IPS-15b (cell line): Measurements from ENCODE around the gene RUFY1.

Experiments used
- H3K27me3 ChIP-seq: one replicate; pipeline ENCODE4 v1.6.1; 2013; ENCODE audit warnings: low read length; ENCODE audit not compliant: control insufficient read depth, insufficient read depth
- H3K36me3 ChIP-seq: one replicate; pipeline ENCODE4 v1.6.1; 2013; ENCODE audit warnings: low read length; ENCODE audit not compliant: control insufficient read depth, insufficient read depth
- H3K4me1 ChIP-seq: one replicate; pipeline ENCODE4 v1.6.1; 2013; ENCODE audit warnings: mild to moderate bottlenecking, low read length; ENCODE audit not compliant: control insufficient read depth, insufficient read depth
- H3K4me3 ChIP-seq: one replicate; pipeline ENCODE4 v1.5.1; 2013; ENCODE audit warnings: low read depth, low read length
- H3K9ac ChIP-seq: one replicate; pipeline ENCODE4 v1.6.1; 2013; ENCODE audit warnings: low read depth, mild to moderate bottlenecking, low read length
- H3K9me3 ChIP-seq: one replicate; pipeline ENCODE4 v1.6.1; 2013; ENCODE audit warnings: mild to moderate bottlenecking, low read length; ENCODE audit not compliant: control insufficient read depth, insufficient read depth

RUFY1 gene

GRCh38 chr5:179588166-179588565, 37.8 kb downstream of the RUFY1 start:
- Histone ChIP-seq H3K9me3 (no peaks in the 10 kb centered on the region), H3K4me3 (no peak overlapping the region), H3K27me3 (no peaks in the 10 kb centered on the region), H3K9ac (no peak overlapping the region), H3K36me3 (peaks cover 20% of the 10 kb centered on the region), H3K4me1 (no peaks in the 10 kb centered on the region)

GRCh38 chr5:179595916-179596315, 45.6 kb downstream of the RUFY1 start:
- Histone ChIP-seq H3K27me3 (no peaks in the 10 kb centered on the region), H3K9ac (no peak overlapping the region), H3K36me3 (peaks cover 46% of the 10 kb centered on the region), H3K4me1 (no peaks in the 10 kb centered on the region), H3K4me3 (no peak overlapping the region), H3K9me3 (no peaks in the 10 kb centered on the region)

- Histone ChIP-seq H3K4me1 (no peaks in the 10 kb centered on the region), H3K36me3 (peaks cover 46% of the 10 kb centered on the region), H3K9me3 (no peaks in the 10 kb centered on the region), H3K4me3 (no peak overlapping the region), H3K9ac (no peak overlapping the region), H3K27me3 (no peaks in the 10 kb centered on the region)
Observed at GRCh38 chr5:179596421-179596820, 46.1 kb downstream of the RUFY1 start.

- H3K4me1 ChIP-seq, result no peaks in the 10 kb centered on the region
- H3K9ac ChIP-seq, result no peak overlapping the region
- no peaks in the 10 kb centered on the region for H3K27me3 ChIP-seq
- peaks cover 51% of the 10 kb centered on the region for H3K36me3 ChIP-seq
- no peak overlapping the region for H3K4me3 ChIP-seq
- H3K9me3 ChIP-seq, result no peaks in the 10 kb centered on the region
Observed at GRCh38 chr5:179599100-179599499, 48.7 kb downstream of the RUFY1 start.

GRCh38 chr5:179599566-179599965, 49.2 kb downstream of the RUFY1 start:
- Histone ChIP-seq H3K9me3 (no peaks in the 10 kb centered on the region), H3K4me3 (no peak overlapping the region), H3K27me3 (no peaks in the 10 kb centered on the region), H3K36me3 (peaks cover 51% of the 10 kb centered on the region), H3K4me1 (no peaks in the 10 kb centered on the region), H3K9ac (no peak overlapping the region)

GRCh38 chr5:179599973-179600372, 49.6 kb downstream of the RUFY1 start:
- peaks cover 49% of the 10 kb centered on the region for H3K36me3 ChIP-seq
- H3K4me3 ChIP-seq, result no peak overlapping the region
- no peaks in the 10 kb centered on the region for H3K27me3 ChIP-seq
- no peaks in the 10 kb centered on the region for H3K9me3 ChIP-seq
- H3K4me1 ChIP-seq, result no peaks in the 10 kb centered on the region
- H3K9ac ChIP-seq, result no peak overlapping the region

- Histone ChIP-seq H3K9me3 (no peaks in the 10 kb centered on the region), H3K4me3 (no peak overlapping the region), H3K9ac (no peak overlapping the region), H3K36me3 (peaks cover 57% of the 10 kb centered on the region), H3K4me1 (no peaks in the 10 kb centered on the region), H3K27me3 (no peaks in the 10 kb centered on the region)
Observed at GRCh38 chr5:179601871-179602625, 51.7 kb downstream of the RUFY1 start.

- Histone ChIP-seq H3K27me3 (no peaks in the 10 kb centered on the region), H3K4me3 (no peak overlapping the region), H3K9me3 (no peaks in the 10 kb centered on the region), H3K9ac (no peak overlapping the region), H3K4me1 (no peaks in the 10 kb centered on the region), H3K36me3 (peaks cover 60% of the 10 kb centered on the region)
Observed at GRCh38 chr5:179603308-179603707, 53.0 kb downstream of the RUFY1 start.

GRCh38 chr5:179605026-179605833, 54.9 kb downstream of the RUFY1 start:
- Histone ChIP-seq H3K9me3 (no peaks in the 10 kb centered on the region), H3K4me3 (no peak overlapping the region), H3K9ac (no peak overlapping the region), H3K36me3 (peaks cover 53% of the 10 kb centered on the region), H3K4me1 (no peaks in the 10 kb centered on the region), H3K27me3 (no peaks in the 10 kb centered on the region)

- H3K4me3 ChIP-seq, result no peak overlapping the region
- H3K4me1 ChIP-seq, result no peaks in the 10 kb centered on the region
- no peaks in the 10 kb centered on the region for H3K9me3 ChIP-seq
- H3K36me3 ChIP-seq, result peaks cover 57% of the 10 kb centered on the region
- no peak overlapping the region for H3K9ac ChIP-seq
- no peaks in the 10 kb centered on the region for H3K27me3 ChIP-seq
Observed at GRCh38 chr5:179606071-179606909, 55.9 kb downstream of the RUFY1 start.

GRCh38 chr5:179606910-179607159, 56.5 kb downstream of the RUFY1 start:
- no peaks in the 10 kb centered on the region for H3K9me3 ChIP-seq
- no peaks in the 10 kb centered on the region for H3K27me3 ChIP-seq
- no peaks in the 10 kb centered on the region for H3K4me1 ChIP-seq
- no peak overlapping the region for H3K4me3 ChIP-seq
- no peak overlapping the region for H3K9ac ChIP-seq
- peaks cover 58% of the 10 kb centered on the region for H3K36me3 ChIP-seq
